Adrenal gland (tissue), 12 donors: ENCODE measurements around the gene RGS9. TPM values are rescaled to one million over a fixed set of nuclear protein-coding genes. Genes with fewer than 3 reads are reported as not detected.
"Not testable (repeated sequence)": the region's sequence is repeated elsewhere in the genome, so short reads cannot be mapped to it uniquely, and the experiment has no call there.

Experiments used
- DNase-seq, 7 donors: peaks; one replicate each; pipeline ENCODE4 v3.0.0-alpha.2; 2019 to 2020
- H3K27ac ChIP-seq, 5 donors: fragments of 200-600 bp; sonication (generic) in 4 of 5; 1 replicate in 3 of 5; 2 replicates in 2 of 5; pipeline versions ENCODE4 v1.5.1 to v1.8.0; 2016 to 2020; ENCODE audit warnings: mild to moderate bottlenecking in 1 of 5
- H3K27me3 ChIP-seq: fragments of 200-600 bp; 2 replicates; pipeline ENCODE4 v1.8.0; 2021
- H3K36me3 ChIP-seq, 2 donors: fragments of 200-600 bp; replicated peaks in 1 of 2; 1 replicate in 1 of 2; 2 replicates in 1 of 2; pipeline versions ENCODE4 v1.5.1 to v1.8.0; 2018 to 2022
- H3K4me1 ChIP-seq, 2 donors: fragments of 200-600 bp; replicated peaks in 1 of 2; 1 replicate in 1 of 2; 2 replicates in 1 of 2; pipeline versions ENCODE4 v1.5.1 to v1.8.0; 2018 to 2021
- H3K4me3 ChIP-seq, 4 donors: fragments of 200-600 bp; sonication (generic) in 3 of 4; one replicate each; pipeline ENCODE4 v1.5.1; 2016 to 2018
- H3K9me3 ChIP-seq, 3 donors: fragments of 200-600 bp; sonication (generic) in 1 of 3; replicated peaks in 1 of 3; 1 replicate in 2 of 3; 2 replicates in 1 of 3; pipeline versions ENCODE4 v1.5.1 to v1.8.0; 2016 to 2021
- CTCF ChIP-seq, 6 experiments: fragments of 450-650 bp in 4 of 6; fragments of 200-600 bp in 2 of 6; sonication (generic) in 1 of 6; IDR thresholded peaks; 1 replicate in 5 of 6; 2 replicates in 1 of 6; pipeline versions ENCODE4 v1.5.1 to v1.8.0; 2016 to 2021; ENCODE audit warnings: antibody characterized with exemption in 6 of 6, mild to moderate bottlenecking in 2 of 6, moderate library complexity in 1 of 6
- POLR2A ChIP-seq, 2 donors: fragments of 450-650 bp; IDR thresholded peaks; one replicate each; pipeline ENCODE4 v1.6.1; 2017; ENCODE audit warnings: antibody characterized with exemption in 2 of 2, mild to moderate bottlenecking in 2 of 2, moderate library complexity in 1 of 2
- WGBS, 4 donors: extraction: QIAGEN DNeasy Blood & Tissue Kit in 2 of 4; methylation state at CpG; one replicate each; pipeline versions ENCODE4 v1.1.5 to v1.1.7; 2013 to 2017; 5-methylcytosine and 5-hydroxymethylcytosine counted together
- intact Hi-C, 2 donors: fragments of 100-400 bp; cut with DNase I; formaldehyde crosslinking; loops; one replicate each; pipeline versions ENCODE4 v1.14.1 to v1.15.0; 2022 to 2023
- polyA plus RNA-seq, 3 donors: library from polyadenylated mRNA; stranded (reverse); fragments of 200-250 nt in 2 of 3; fragments of 350-450 nt in 1 of 3; fragmentation: Illumina TruSeq in 1 of 3; extraction: RNeasy Lipid Tissue Mini Kit (QIAGEN cat#74804) in 1 of 3; gene quantifications; one replicate each; pipeline ENCODE4 v1.2.3, GENCODE V29; 2013 to 2014
- total RNA-seq, 9 donors: library from RNA; depleted of rRNA in 4 of 9; stranded (reverse); fragments of >200 nt in 4 of 9; fragments of 120-200 nt in 1 of 9; fragmentation: NEBNext Ultra II Directional in 1 of 9; extraction: Animal tissue kit (Norgen Biotek cat#: 25700) in 1 of 9; gene quantifications; one replicate each; pipeline versions ENCODE4 v1.1.0 to v1.2.4, GENCODE V29; 2013 to 2023
- donor health status: healthy with polysubstance abuse.
- donor health status: Bipolar disorder and iron deficiency.
- donor health status: DM: yes; HTN: yes; CAD: no.
- donor health status: DM: no; HTN: no; CAD: no.
- donor health status: DM: no; HTN: no; CAD: no.
- donor health status: DM: yes; HTN: yes; CAD: no.

RGS9 gene
- total and polyA plus RNA-seq, 12 donors: 4.3 to 32.3 (median 14.4) TPM

DNA sequence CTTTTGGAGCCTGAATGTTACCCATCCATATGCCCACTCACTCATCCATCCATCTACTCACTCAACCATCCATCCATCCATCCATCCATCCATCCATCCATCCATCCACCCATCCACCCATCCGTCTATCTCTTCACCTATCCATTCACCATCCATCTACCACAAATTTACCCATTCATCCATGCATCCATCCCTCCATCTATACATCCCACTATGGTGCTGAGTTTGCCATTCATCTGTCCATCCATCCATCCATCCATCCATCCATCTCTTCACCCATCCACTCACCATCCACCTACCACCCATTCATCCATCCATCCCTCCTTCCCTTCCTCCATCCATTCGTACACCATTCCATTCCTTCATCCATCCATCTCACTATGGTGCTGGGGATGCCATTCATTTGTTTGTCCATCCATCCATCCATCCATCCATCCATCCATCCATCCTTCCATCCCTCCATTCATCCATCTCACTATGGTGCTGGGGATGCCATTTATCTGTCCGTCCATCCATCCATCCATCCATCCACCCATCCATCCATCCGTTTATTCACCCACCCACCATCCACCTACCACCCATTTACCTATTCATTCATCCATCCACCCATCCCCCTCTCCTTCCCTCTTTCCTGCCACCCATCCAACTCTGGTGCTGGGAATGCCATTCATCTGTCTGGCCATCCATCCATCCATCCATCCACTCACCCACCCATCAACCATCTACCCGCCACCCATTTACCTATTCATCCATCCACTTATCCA, 39.7 kb downstream of the RGS9 start:
- no peaks in the 10 kb centered on the region for H3K36me3 ChIP-seq
- peaks cover 0 to 2% of the 10 kb centered on the region in 2 donors for H3K4me1 ChIP-seq
- no peak overlapping the region for H3K27ac ChIP-seq
- H3K9me3 ChIP-seq: no peaks in the 10 kb centered on the region
- intact Hi-C loops: no loop called here
- WGBS, 4 donors: 87 to 92% (median 89%) methylated on average over 5 of the region's 5 CpGs
- no peak for DNase-seq
- no peaks in the 10 kb centered on the region for H3K27me3 ChIP-seq
- no peak overlapping the region for H3K4me3 ChIP-seq
- TF ChIP-seq CTCF (IDR thresholded peaks at IDR 0.05) (no peak), POLR2A (IDR thresholded peaks at IDR 0.05) (no peak)

DNA sequence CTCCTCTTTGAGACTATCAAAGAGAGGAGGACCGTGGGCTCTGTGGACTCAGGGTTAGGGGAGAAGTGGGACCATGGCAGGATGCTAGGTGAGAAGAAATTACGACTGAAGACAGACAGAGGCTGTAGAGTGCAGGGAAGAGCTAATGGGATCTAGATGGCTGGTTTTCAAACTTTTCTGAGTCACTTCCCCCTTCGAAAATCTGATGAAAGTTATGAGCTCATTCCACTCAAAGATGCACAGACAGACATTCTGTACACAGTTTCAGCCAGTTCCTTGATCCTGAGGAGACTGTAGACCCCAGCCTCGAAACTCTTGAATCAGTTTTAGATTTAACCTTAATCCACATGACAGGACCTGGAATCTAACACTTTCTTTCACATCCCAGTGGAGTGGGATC, 40.7 kb downstream of the RGS9 start:
- intact Hi-C loops: no loop called here
- WGBS, 4 donors: 60 to 78% (median 73%) methylated on average over 4 of the region's 4 CpGs
- no peak overlapping the region for H3K27ac ChIP-seq
- no peaks in the 10 kb centered on the region for H3K9me3 ChIP-seq
- peaks cover 0 to 2% of the 10 kb centered on the region in 2 donors for H3K4me1 ChIP-seq
- TF ChIP-seq CTCF (IDR thresholded peaks at IDR 0.05) (no peak), POLR2A (IDR thresholded peaks at IDR 0.05) (no peak)
- no peaks in the 10 kb centered on the region for H3K27me3 ChIP-seq
- no peaks in the 10 kb centered on the region for H3K36me3 ChIP-seq
- DNase-seq: no peak
- H3K4me3 ChIP-seq: no peak overlapping the region

GRCh38 chr17:65180276-65180675, 43.1 kb downstream of the RGS9 start:
- H3K9me3 ChIP-seq, H3K36me3 ChIP-seq, H3K4me3 ChIP-seq, H3K27ac ChIP-seq, H3K27me3 ChIP-seq, intact Hi-C loops, DNase-seq: not testable (repeated sequence)
- H3K4me1 ChIP-seq: peaks cover 0 to 11% of the 10 kb centered on the region in 2 donors
- WGBS, 4 donors: 92 to 94% (median 94%) methylated on average over 12 of the region's 12 CpGs

- 91 to 98% (median 93%) methylated on average over 4 of the region's 4 CpGs for WGBS, 4 donors
- H3K36me3 ChIP-seq, H3K4me3 ChIP-seq, intact Hi-C loops, H3K27ac ChIP-seq, DNase-seq, H3K27me3 ChIP-seq, H3K9me3 ChIP-seq: not testable (repeated sequence)
- peaks cover 0 to 11% of the 10 kb centered on the region in 2 donors for H3K4me1 ChIP-seq
These were observed 43.6 kb downstream of the RGS9 start for GRCh38 chr17:65180752-65181236.

DNA sequence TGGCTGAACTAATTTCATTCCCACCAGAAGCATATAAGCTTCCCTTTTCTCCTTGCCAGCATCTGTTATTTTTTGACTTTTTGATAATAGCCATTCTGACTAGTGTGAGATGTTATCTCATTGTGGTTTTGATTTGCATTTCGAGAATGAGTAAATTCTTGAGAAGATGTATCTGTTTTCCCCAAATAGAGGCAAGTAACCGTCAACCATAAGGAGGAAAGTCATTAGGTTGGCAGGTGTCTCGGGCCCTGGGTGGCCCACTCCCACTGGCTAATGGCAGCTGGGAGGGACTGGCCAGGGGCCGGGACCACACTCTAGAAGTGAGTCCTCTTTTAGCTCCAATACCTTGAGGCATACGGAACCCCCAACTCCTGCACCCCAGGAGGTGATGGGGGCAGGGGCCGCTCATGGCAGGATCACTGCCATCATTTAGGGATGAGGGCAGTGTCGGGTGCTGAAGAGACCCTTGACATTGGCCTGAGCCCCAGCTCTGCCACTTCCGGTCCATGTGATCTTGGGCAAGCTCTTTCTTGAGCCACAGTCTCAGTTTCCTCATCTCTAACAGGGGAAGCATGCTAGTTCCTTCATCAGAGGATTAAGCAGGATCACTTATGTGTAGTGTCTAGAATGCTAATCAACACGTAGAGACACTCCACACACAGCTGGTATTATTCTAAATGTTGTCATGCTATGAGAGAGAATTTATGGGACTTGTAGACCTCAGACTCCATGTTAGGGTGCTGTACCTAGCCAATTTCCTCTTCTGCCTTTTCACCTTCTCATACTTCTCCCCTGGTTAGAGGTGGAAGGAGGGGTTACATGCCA, 44.3 kb downstream of the RGS9 start:
- no peak overlapping the region for H3K27ac ChIP-seq
- intact Hi-C loops: no loop called here
- H3K4me1 ChIP-seq: peaks cover 0 to 11% of the 10 kb centered on the region in 2 donors
- H3K4me3 ChIP-seq: no peak overlapping the region
- whole genome bisulfite sequencing, 4 donors: 81 to 90% (median 87%) methylated on average over 9 of the region's 9 CpGs
- no peaks in the 10 kb centered on the region for H3K27me3 ChIP-seq
- no peak for TF ChIP-seq CTCF (IDR thresholded peaks at IDR 0.05)
- no peak for TF ChIP-seq POLR2A (IDR thresholded peaks at IDR 0.05)
- H3K9me3 ChIP-seq: no peaks in the 10 kb centered on the region
- DNase-seq: no peak
- H3K36me3 ChIP-seq: no peaks in the 10 kb centered on the region
